Cardiac muscle cell (in vitro differentiated cells and primary cell): ENCODE results near the gene IPP. TPM values are rescaled to one million over a fixed set of nuclear protein-coding genes. Genes with fewer than 3 reads are reported as not detected.
A peak's percentile ranks its signal among the peaks of the same experiment; 100 is the strongest.

ENCODE experiments used
- DNase-seq, 2 donors: peaks; one replicate each; pipeline versions ENCODE4 v3.0.0 to v3.0.0-alpha.2; 2010 to 2017; ENCODE audit warnings: low read depth in 1 of 2, low spot score in 1 of 2
- H3K27ac ChIP-seq: fragments of 200-600 bp; sonication (generic); 2 replicates; pipeline ENCODE4 v1.5.1; 2016
- H3K27me3 ChIP-seq: fragments of 200-600 bp; sonication (generic); 2 replicates; pipeline ENCODE4 v1.6.0; 2016; ENCODE audit warnings: control low read depth
- H3K36me3 ChIP-seq: fragments of 200-600 bp; sonication (generic); 2 replicates; pipeline ENCODE4 v1.5.1; 2016; ENCODE audit warnings: control low read depth
- H3K4me1 ChIP-seq: fragments of 200-600 bp; sonication (generic); 2 replicates; pipeline ENCODE4 v1.8.1; 2017; ENCODE audit warnings: low read depth, mild to moderate bottlenecking, mixed run types
- H3K4me3 ChIP-seq: fragments of 200-600 bp; sonication (generic); 2 replicates; pipeline ENCODE4 v1.5.1; 2016; ENCODE audit warnings: mild to moderate bottlenecking
- H3K9me3 ChIP-seq: fragments of 200-600 bp; sonication (generic); 2 replicates; pipeline ENCODE4 v1.5.1; 2017; ENCODE audit warnings: low read depth, mild to moderate bottlenecking, control low read depth
- polyA plus RNA-seq: library from polyadenylated mRNA; unstranded; fragments of >200 nt; fragmentation: Nextera tagmentation; extraction: Ambion mirVana; gene quantifications from 2 replicates; pipeline ENCODE4 v1.2.1, GENCODE V29; 2016
- total RNA-seq: library from RNA; depleted of rRNA; stranded (reverse); fragments of >200 nt; gene quantifications from 2 replicates; pipeline ENCODE4 v1.2.3, GENCODE V29; 2016
- TF ChIP-seq, protein P1 (sequence below): IDR thresholded peaks from 2 replicates; pipeline ENCODE4 v1.5.1; 2012; ENCODE audit warnings: low read depth, mild to moderate bottlenecking, low read length

The IPP gene
- total and polyA plus RNA-seq, 2 experiments from 2014 or later, result 7.3 to 12.1 TPM

DNA sequence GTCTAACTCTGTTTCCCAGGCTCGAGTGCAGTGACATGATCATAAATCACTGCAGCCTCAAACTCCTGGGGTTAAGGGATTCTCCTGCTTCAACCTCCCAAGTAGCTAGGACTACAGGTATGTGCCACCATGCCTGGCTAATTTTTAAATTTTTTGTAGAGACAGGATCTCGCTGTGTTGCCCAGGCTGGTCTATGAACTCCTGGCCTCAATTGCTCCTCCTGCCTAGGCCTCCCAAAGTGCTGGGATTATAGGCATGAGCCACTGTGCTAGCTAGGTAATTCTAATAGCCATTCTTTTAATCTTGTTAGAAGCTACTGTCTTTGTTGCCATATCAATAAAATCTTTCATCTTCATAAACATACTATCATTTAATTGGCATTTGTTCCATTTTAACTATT lies 39.1 kb upstream of the IPP start:
- Histone ChIP-seq H3K27me3 (no peaks in the 10 kb centered on the region), H3K27ac (no peak overlapping the region), H3K9me3 (no peaks in the 10 kb centered on the region), H3K4me1 (no peaks in the 10 kb centered on the region), H3K36me3 (no peaks in the 10 kb centered on the region), H3K4me3 (no peak overlapping the region)
- TF ChIP-seq, protein P1, sequence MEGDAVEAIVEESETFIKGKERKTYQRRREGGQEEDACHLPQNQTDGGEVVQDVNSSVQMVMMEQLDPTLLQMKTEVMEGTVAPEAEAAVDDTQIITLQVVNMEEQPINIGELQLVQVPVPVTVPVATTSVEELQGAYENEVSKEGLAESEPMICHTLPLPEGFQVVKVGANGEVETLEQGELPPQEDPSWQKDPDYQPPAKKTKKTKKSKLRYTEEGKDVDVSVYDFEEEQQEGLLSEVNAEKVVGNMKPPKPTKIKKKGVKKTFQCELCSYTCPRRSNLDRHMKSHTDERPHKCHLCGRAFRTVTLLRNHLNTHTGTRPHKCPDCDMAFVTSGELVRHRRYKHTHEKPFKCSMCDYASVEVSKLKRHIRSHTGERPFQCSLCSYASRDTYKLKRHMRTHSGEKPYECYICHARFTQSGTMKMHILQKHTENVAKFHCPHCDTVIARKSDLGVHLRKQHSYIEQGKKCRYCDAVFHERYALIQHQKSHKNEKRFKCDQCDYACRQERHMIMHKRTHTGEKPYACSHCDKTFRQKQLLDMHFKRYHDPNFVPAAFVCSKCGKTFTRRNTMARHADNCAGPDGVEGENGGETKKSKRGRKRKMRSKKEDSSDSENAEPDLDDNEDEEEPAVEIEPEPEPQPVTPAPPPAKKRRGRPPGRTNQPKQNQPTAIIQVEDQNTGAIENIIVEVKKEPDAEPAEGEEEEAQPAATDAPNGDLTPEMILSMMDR, result no peak
- DNase-seq, result no peak

GRCh38 chr1:45787905-45788304 lies 37.5 kb upstream of the IPP start:
- DNase-seq, result no peak
- H3K36me3 ChIP-seq, result no peaks in the 10 kb centered on the region
- H3K9me3 ChIP-seq, result no peaks in the 10 kb centered on the region
- H3K27me3 ChIP-seq, result no peaks in the 10 kb centered on the region
- H3K4me3 ChIP-seq, result no peak overlapping the region
- no peaks in the 10 kb centered on the region for H3K4me1 ChIP-seq
- H3K27ac ChIP-seq, result no peak overlapping the region
- TF ChIP-seq, protein P1, result no peak

- no peak for DNase-seq
- no peaks in the 10 kb centered on the region for H3K36me3 ChIP-seq
- no peaks in the 10 kb centered on the region for H3K27me3 ChIP-seq
- TF ChIP-seq, protein P1, result no peak
- no peak overlapping the region for H3K27ac ChIP-seq
- no peak overlapping the region for H3K4me3 ChIP-seq
- H3K9me3 ChIP-seq, result no peaks in the 10 kb centered on the region
- no peaks in the 10 kb centered on the region for H3K4me1 ChIP-seq
Observed at GRCh38 chr1:45785583-45785982, 35.1 kb upstream of the IPP start.

DNA sequence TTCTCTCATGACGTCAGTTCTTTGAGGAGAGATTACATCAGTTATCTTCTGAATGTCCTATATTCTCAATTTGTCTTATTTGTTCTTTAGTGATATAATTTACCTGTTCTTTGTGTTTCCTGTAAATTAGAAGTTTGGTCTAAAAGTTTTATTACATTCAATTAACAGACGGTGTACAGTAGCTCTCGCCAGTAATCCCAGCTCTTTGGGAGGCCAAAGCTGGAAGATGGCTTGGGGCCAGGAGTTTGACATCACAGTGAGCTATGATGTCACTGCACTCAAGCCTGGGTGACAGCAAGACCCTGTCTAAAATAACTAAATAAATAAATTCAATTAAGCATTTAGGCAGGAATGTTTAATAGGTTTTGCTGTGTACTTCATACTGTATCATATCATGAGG lies 25.3 kb upstream of the IPP start:
- Histone ChIP-seq H3K36me3 (no peaks in the 10 kb centered on the region), H3K27me3 (no peaks in the 10 kb centered on the region), H3K27ac (no peak overlapping the region), H3K4me1 (no peaks in the 10 kb centered on the region), H3K4me3 (no peak overlapping the region), H3K9me3 (no peaks in the 10 kb centered on the region)
- TF ChIP-seq, protein P1, result no peak
- no peak for DNase-seq

GRCh38 chr1:45772971-45773370 lies 22.5 kb upstream of the IPP start:
- TF ChIP-seq, protein P1, result no peak

GRCh38 chr1:45769261-45769932 lies 18.9 kb upstream of the IPP start:
- TF ChIP-seq, protein P1, result no peak

More at GRCh38 chr1:45772971-45773370, 22.5 kb upstream of the IPP start:
- no peak overlapping the region for H3K4me3 ChIP-seq
- H3K4me1 ChIP-seq, result peaks cover 3% of the 10 kb centered on the region
- H3K9me3 ChIP-seq, result no peaks in the 10 kb centered on the region
- no peak overlapping the region for H3K27ac ChIP-seq
- H3K36me3 ChIP-seq, result no peaks in the 10 kb centered on the region
- H3K27me3 ChIP-seq, result no peaks in the 10 kb centered on the region
- DNase-seq, result no peak

More at GRCh38 chr1:45769261-45769932, 18.9 kb upstream of the IPP start:
- H3K9me3 ChIP-seq, result no peaks in the 10 kb centered on the region
- H3K27ac ChIP-seq, result peak overlapping the region; percentile 31
- DNase-seq, result peak; percentile 55 to 66
- H3K4me1 ChIP-seq, result peaks cover 3% of the 10 kb centered on the region
- H3K36me3 ChIP-seq, result no peaks in the 10 kb centered on the region
- H3K4me3 ChIP-seq, result no peak overlapping the region
- no peaks in the 10 kb centered on the region for H3K27me3 ChIP-seq
